ENCODE results near the gene UEVLD. TPM values are rescaled to one million over a fixed set of nuclear protein-coding genes. Genes with fewer than 3 reads are reported as not detected.

UEVLD gene
- total RNA-seq, 4 donors from 2014 or later = 11.8 to 37.3 (median 28.0) TPM

GRCh38 chr11:18534245-18534644 lies 54.3 kb downstream of the UEVLD start:
- Histone ChIP-seq H3K4me1 (no peaks in the 10 kb centered on the region), H3K4me3 (no peak overlapping the region), H3K27ac (no peak overlapping the region), H3K27me3 (no peaks in the 10 kb centered on the region), H3K9me3 (no peaks in the 10 kb centered on the region), H3K36me3 (no peaks in the 10 kb centered on the region)
- intact Hi-C loops (cut with DNase I; ENCODE audit: low total_unique reads) = no loop called here
- no peak for TF ChIP-seq POLR2A (IDR thresholded peaks at IDR 0.05)
- TF ChIP-seq CTCF (IDR thresholded peaks at IDR 0.05) = no peak
- no peak for DNase-seq

- H3K27ac ChIP-seq = no peak overlapping the region
- H3K36me3 ChIP-seq = no peaks in the 10 kb centered on the region
- H3K9me3 ChIP-seq = no peaks in the 10 kb centered on the region
- TF ChIP-seq CTCF (IDR thresholded peaks at IDR 0.05) = no peak
- no peak for TF ChIP-seq POLR2A (IDR thresholded peaks at IDR 0.05)
- intact Hi-C loops (cut with DNase I; ENCODE audit: low total_unique reads) = no loop called here
- no peak overlapping the region for H3K4me3 ChIP-seq
- no peak for DNase-seq
- H3K27me3 ChIP-seq = no peaks in the 10 kb centered on the region
- H3K4me1 ChIP-seq = no peaks in the 10 kb centered on the region
Observed at GRCh38 chr11:18533365-18533764, 55.2 kb downstream of the UEVLD start.

- no peaks in the 10 kb centered on the region for H3K36me3 ChIP-seq
- peak overlapping the region; percentile 90 to 93 for H3K4me3 ChIP-seq
- TF ChIP-seq CTCF (IDR thresholded peaks at IDR 0.05) (no peak), POLR2A (IDR thresholded peaks at IDR 0.05) (no peak)
- no peaks in the 10 kb centered on the region for H3K9me3 ChIP-seq
- H3K27ac ChIP-seq = peak overlapping the region; percentile 90
- no peak for DNase-seq
- H3K27me3 ChIP-seq = no peaks in the 10 kb centered on the region
- intact Hi-C loops (cut with DNase I; ENCODE audit: low total_unique reads) = no loop called here
- H3K4me1 ChIP-seq = no peaks in the 10 kb centered on the region
Observed at GRCh38 chr11:18527512-18527911, 61.0 kb downstream of the UEVLD start.

- intact Hi-C loops (cut with DNase I; ENCODE audit: low total_unique reads) = no loop called here
- H3K4me3 ChIP-seq = peak within 1 kb of the TSS; percentile 90 to 93
- H3K9me3 ChIP-seq = no peaks in the 10 kb centered on the region
- TF ChIP-seq POLR2A (IDR thresholded peaks at IDR 0.05) = peak; percentile 49 to 83
- no peak for TF ChIP-seq CTCF (IDR thresholded peaks at IDR 0.05)
- H3K4me1 ChIP-seq = no peaks in the 10 kb centered on the region
- H3K36me3 ChIP-seq = no peaks in the 10 kb centered on the region
- peak; percentile 89 to 92 for DNase-seq
- peak within 1 kb of the TSS; percentile 90 for H3K27ac ChIP-seq
- no peaks in the 10 kb centered on the region for H3K27me3 ChIP-seq
Observed at GRCh38 chr11:18526521-18527296, 61.8 kb downstream of the UEVLD start, which contains the start of gene TSG101. TSG101 (minus strand) TSS chr11:18526942; CDS start chr11:18526816, 126 bp downstream.

- no peak for DNase-seq
- intact Hi-C loops (cut with DNase I; ENCODE audit: low total_unique reads) = no loop called here
- TF ChIP-seq POLR2A (IDR thresholded peaks at IDR 0.05) (no peak), CTCF (IDR thresholded peaks at IDR 0.05) (no peak)
- Histone ChIP-seq H3K9me3 (no peaks in the 10 kb centered on the region), H3K27me3 (no peaks in the 10 kb centered on the region), H3K36me3 (no peaks in the 10 kb centered on the region), H3K4me3 (peak overlapping the region; percentile 90 to 93), H3K27ac (peak overlapping the region; percentile 90), H3K4me1 (no peaks in the 10 kb centered on the region)
Observed at GRCh38 chr11:18526130-18526520, 62.4 kb downstream of the UEVLD start.
